HEK293 (cell line): Measurements from ENCODE around the gene FZD2.

Source experiments
- CTCF ChIA-PET: fragments of 350-600 bp; formaldehyde crosslinking; extraction: SDS; loops from one replicate; lab custom pipeline; 2021; ENCODE audit warnings: antibody characterized with exemption; lab: Yijun Ruan, JAX
- POLR2A ChIA-PET: fragments of 300-600 bp; formaldehyde crosslinking; extraction: SDS; loops from one replicate; lab custom pipeline; 2020; ENCODE audit warnings: antibody characterized with exemption, inconsistent platforms; lab: Yijun Ruan, JAX
- H3K27ac ChIP-seq: fragments of 200-500 bp; sonication (Bioruptor generic); 2 replicates; pipeline ENCODE4 v1.5.1; 2014; ENCODE audit warnings: low read depth, low read length, control low read depth, inconsistent platforms; ENCODE audit errors: extremely low read depth
- H3K36me3 ChIP-seq, 2 experiments: fragments of 200-500 bp in 1 of 2; sonication (Bioruptor generic) in 1 of 2; 1 replicate in 1 of 2; 2 replicates in 1 of 2; pipeline ENCODE4 v1.5.1; 2014 to 2017; ENCODE audit warnings: inconsistent platforms in 2 of 2, low read length in 2 of 2; ENCODE audit not compliant: control insufficient read depth in 2 of 2, insufficient read depth in 1 of 2
- H3K4me1 ChIP-seq: fragments of 200-500 bp; sonication (Bioruptor generic); 2 replicates; pipeline ENCODE4 v1.5.1; 2014; ENCODE audit warnings: mild to moderate bottlenecking, low read length, inconsistent platforms; ENCODE audit not compliant: control insufficient read depth, insufficient read depth
- H3K4me3 ChIP-seq: 2 replicates; pipeline ENCODE4 v1.5.1; 2011; ENCODE audit warnings: low read depth, mild to moderate bottlenecking, control low read depth, low read length, moderate library complexity
- H3K9me3 ChIP-seq: fragments of 200-500 bp; sonication (Bioruptor generic); 2 replicates; pipeline ENCODE4 v1.5.1; 2014; ENCODE audit warnings: low read depth, low read length, inconsistent platforms; ENCODE audit not compliant: control insufficient read depth, insufficient read depth
- GFI1B ChIP-seq: fragments of 450-650 bp; formaldehyde crosslinking; IDR thresholded peaks from 2 replicates; pipeline ENCODE4 v1.5.1; 2016; ENCODE audit warnings: missing biosample characterization, missing genetic modification characterization
- ZBTB10 ChIP-seq: fragments of 450-650 bp; formaldehyde crosslinking; IDR thresholded peaks from 2 replicates; pipeline ENCODE4 v1.5.1; 2016; ENCODE audit warnings: missing biosample characterization, missing genetic modification characterization
- ZFHX2 ChIP-seq: fragments of 450-650 bp; formaldehyde crosslinking; conservative IDR thresholded peaks from 2 replicates; pipeline ENCODE4 v1.5.1; 2016; ENCODE audit warnings: missing biosample characterization, missing genetic modification characterization
- ZNF280D ChIP-seq: fragments of 450-650 bp; formaldehyde crosslinking; IDR thresholded peaks from 2 replicates; pipeline ENCODE4 v1.5.1; 2016; ENCODE audit warnings: missing biosample characterization, missing genetic modification characterization
- ZNF335 ChIP-seq: fragments of 450-650 bp; formaldehyde crosslinking; conservative IDR thresholded peaks from 2 replicates; pipeline ENCODE4 v1.5.1; 2016; ENCODE audit warnings: missing biosample characterization, missing genetic modification characterization
- ZNF341 ChIP-seq: fragments of 450-650 bp; formaldehyde crosslinking; IDR thresholded peaks from 2 replicates; pipeline ENCODE4; 2016; ENCODE audit warnings: low read depth, missing biosample characterization, missing genetic modification characterization
- ZNF433 ChIP-seq: fragments of 450-650 bp; formaldehyde crosslinking; IDR thresholded peaks from 2 replicates; pipeline ENCODE4 v1.5.1; 2016; ENCODE audit warnings: missing biosample characterization, missing genetic modification characterization, low read depth
- ZNF549 ChIP-seq: fragments of 450-650 bp; IDR thresholded peaks from 2 replicates; pipeline ENCODE4 v1.5.1; 2018; ENCODE audit warnings: missing biosample characterization, missing genetic modification characterization, mild to moderate bottlenecking, inconsistent platforms, moderate library complexity
- ZNF623 ChIP-seq: fragments of 450-650 bp; formaldehyde crosslinking; IDR thresholded peaks from 2 replicates; pipeline ENCODE4 v1.5.1; 2016; ENCODE audit warnings: missing biosample characterization, missing genetic modification characterization
- ZNF629 ChIP-seq: fragments of 450-650 bp; formaldehyde crosslinking; IDR thresholded peaks from 2 replicates; pipeline ENCODE4 v1.5.1; 2017; ENCODE audit warnings: missing biosample characterization, missing genetic modification characterization
- TF ChIP-seq, protein P1 (sequence below): fragments of 450-650 bp; formaldehyde crosslinking; IDR thresholded peaks from 2 replicates; pipeline ENCODE4 v1.5.1; 2016; ENCODE audit warnings: missing biosample characterization, missing genetic modification characterization

The FZD2 gene

DNA sequence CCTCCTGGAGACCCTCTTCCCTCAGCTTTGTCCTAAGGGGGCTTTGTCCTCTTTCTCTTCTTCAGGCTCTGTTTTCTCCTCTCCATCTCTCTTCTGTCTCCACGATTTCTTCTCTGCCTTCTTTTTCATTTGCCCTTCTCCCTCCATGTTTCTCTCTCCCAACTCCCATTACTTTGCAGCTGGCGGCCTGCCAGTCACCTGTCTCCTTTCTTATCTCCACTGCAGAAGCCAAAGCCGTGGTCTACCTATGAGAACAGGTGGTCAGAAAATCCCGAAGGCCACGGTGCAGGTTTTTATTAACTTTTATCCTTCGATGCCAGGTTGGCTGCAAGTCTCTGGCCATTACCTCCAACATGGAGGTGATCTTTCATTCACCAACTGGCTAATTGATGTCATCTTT, 45.1 kb downstream of the FZD2 start:
- Histone ChIP-seq H3K4me3 (no peak overlapping the region), H3K36me3 (no peaks in the 10 kb centered on the region), H3K27ac (no peak overlapping the region), H3K4me1 (0 out of 2 replicates have a peak, but pooled peaks cover 9% of the 10 kb centered on the region), H3K9me3 (no peaks in the 10 kb centered on the region)
- no peak for TF ChIP-seq ZNF549 (tag by site-specific recombination)
- TF ChIP-seq ZNF341 (tag by site-specific recombination): no peak
- TF ChIP-seq, protein P1, sequence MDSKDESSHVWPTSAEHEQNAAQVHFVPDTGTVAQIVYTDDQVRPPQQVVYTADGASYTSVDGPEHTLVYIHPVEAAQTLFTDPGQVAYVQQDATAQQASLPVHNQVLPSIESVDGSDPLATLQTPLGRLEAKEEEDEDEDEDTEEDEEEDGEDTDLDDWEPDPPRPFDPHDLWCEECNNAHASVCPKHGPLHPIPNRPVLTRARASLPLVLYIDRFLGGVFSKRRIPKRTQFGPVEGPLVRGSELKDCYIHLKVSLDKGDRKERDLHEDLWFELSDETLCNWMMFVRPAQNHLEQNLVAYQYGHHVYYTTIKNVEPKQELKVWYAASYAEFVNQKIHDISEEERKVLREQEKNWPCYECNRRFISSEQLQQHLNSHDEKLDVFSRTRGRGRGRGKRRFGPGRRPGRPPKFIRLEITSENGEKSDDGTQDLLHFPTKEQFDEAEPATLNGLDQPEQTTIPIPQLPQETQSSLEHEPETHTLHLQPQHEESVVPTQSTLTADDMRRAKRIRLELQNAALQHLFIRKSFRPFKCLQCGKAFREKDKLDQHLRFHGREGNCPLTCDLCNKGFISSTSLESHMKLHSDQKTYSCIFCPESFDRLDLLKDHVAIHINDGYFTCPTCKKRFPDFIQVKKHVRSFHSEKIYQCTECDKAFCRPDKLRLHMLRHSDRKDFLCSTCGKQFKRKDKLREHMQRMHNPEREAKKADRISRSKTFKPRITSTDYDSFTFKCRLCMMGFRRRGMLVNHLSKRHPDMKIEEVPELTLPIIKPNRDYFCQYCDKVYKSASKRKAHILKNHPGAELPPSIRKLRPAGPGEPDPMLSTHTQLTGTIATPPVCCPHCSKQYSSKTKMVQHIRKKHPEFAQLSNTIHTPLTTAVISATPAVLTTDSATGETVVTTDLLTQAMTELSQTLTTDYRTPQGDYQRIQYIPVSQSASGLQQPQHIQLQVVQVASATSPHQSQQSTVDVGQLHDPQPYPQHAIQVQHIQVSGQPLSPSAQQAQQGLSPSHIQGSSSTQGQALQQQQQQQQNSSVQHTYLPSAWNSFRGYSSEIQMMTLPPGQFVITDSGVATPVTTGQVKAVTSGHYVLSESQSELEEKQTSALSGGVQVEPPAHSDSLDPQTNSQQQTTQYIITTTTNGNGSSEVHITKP (tag by site-specific recombination): peak; percentile 27; the same call in 1 of the 2 replicates
- no peak for TF ChIP-seq ZNF280D
- no peak for TF ChIP-seq ZBTB10 (tag by site-specific recombination)
- ChIA-PET CTCF (interaction anchor here (0.6 to 1.3 kb wide), 2 partner anchors 28 to 179 kb away, joined by 3 to 4 read pairs; no protein-coding TSS in a partner anchor), POLR2A (interaction anchor here (0.6 kb wide), 1 partner anchor 279 kb away, joined by 4 read pairs; no protein-coding TSS in a partner anchor)

DNA sequence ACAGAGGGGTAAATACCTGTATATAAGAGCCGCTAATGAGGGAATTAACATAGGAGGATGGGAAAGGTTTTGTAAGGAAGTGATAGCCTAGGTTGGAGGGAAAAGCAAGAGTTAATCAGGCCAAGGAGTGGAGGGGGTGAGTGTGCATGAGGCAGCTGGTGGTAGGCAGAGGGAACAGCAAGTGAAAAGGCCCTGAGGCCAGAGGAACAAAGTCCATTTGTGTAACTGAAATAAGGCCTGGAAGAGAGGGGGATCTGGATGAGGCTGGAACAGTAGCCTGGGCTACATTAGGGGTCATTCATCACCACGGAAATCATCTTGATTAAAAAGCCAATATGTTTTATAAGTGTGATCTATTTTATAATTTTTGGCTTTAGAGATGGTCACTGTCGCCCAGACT, 45.7 kb downstream of the FZD2 start:
- POLR2A ChIA-PET: no interaction called here

GRCh38 chr17:44604116-44604761, 47.0 kb downstream of the FZD2 start:
- Histone ChIP-seq H3K4me1 (peaks cover 9% of the 10 kb centered on the region; the same call in 1 of the 2 replicates), H3K36me3 (no peaks in the 10 kb centered on the region), H3K27ac (no peak overlapping the region), H3K4me3 (no peak overlapping the region), H3K9me3 (no peaks in the 10 kb centered on the region)
- ChIA-PET CTCF (interaction anchor here (0.6 to 0.7 kb wide), 2 partner anchors 18 to 320 kb away, joined by 3 to 4 read pairs; no protein-coding TSS in a partner anchor), POLR2A (interaction anchor here (1.2 kb wide), 1 partner anchor 17 kb away, joined by 4 read pairs; no protein-coding TSS in a partner anchor)
- TF ChIP-seq GFI1B: no peak
- TF ChIP-seq ZFHX2 (tag by site-specific recombination): peak; percentile 29; the same call in 1 of the 2 replicates

More for the DNA sequence above, 45.7 kb downstream of the FZD2 start:
- no peak overlapping the region for H3K27ac ChIP-seq
- 0 out of 2 replicates have a peak, but pooled peaks cover 9% of the 10 kb centered on the region for H3K4me1 ChIP-seq
- TF ChIP-seq ZNF335 (tag by site-specific recombination): no peak
- TF ChIP-seq ZNF433: no peak
- TF ChIP-seq ZNF629 (tag by site-specific recombination): no peak
- peak; percentile 90 for TF ChIP-seq ZNF623
- H3K9me3 ChIP-seq: no peaks in the 10 kb centered on the region
- CTCF ChIA-PET: interaction anchor here (0.5 to 1.3 kb wide), 3 partner anchors 27 to 69 kb away, joined by 3 read pairs; no protein-coding TSS in a partner anchor
- no peak overlapping the region for H3K4me3 ChIP-seq
- no peaks in the 10 kb centered on the region for H3K36me3 ChIP-seq
